CD4-positive, alpha-beta T cell treated with Interleukin-15 for 1 hour (primary cell): ENCODE measurements around the gene KLF3.
A peak's percentile ranks its signal among the peaks of the same experiment; 100 is the strongest.

ENCODE experiments used
- DNase-seq: peaks from one replicate; pipeline ENCODE4 v3.0.0-alpha.2; 2020

The KLF3 gene

GRCh38 chr4:38674258-38675144, 10.5 kb downstream of the KLF3 start:
- DNase-seq, result no peak

GRCh38 chr4:38675146-38676121, 11.4 kb downstream of the KLF3 start:
- DNase-seq, result peak; percentile 77

GRCh38 chr4:38676986-38677385, 13.0 kb downstream of the KLF3 start:
- no peak for DNase-seq

GRCh38 chr4:38677441-38677840, 13.4 kb downstream of the KLF3 start:
- DNase-seq, result no peak

- no peak for DNase-seq
These were observed 14.1 kb downstream of the KLF3 start for GRCh38 chr4:38678078-38678477.

- DNase-seq, result no peak
These were observed 15.9 kb downstream of the KLF3 start for GRCh38 chr4:38679921-38680320.

GRCh38 chr4:38681281-38681991, 17.4 kb downstream of the KLF3 start:
- DNase-seq, result no peak

- no peak for DNase-seq
These were observed 18.3 kb downstream of the KLF3 start for GRCh38 chr4:38682336-38682735.

- no peak for DNase-seq
These were observed 19.3 kb downstream of the KLF3 start for GRCh38 chr4:38683276-38683675.

GRCh38 chr4:38684271-38684670, 20.3 kb downstream of the KLF3 start:
- no peak for DNase-seq

- DNase-seq, result no peak
These were observed 21.2 kb downstream of the KLF3 start for GRCh38 chr4:38684951-38685844.

GRCh38 chr4:38686682-38687081, 22.7 kb downstream of the KLF3 start:
- no peak for DNase-seq

GRCh38 chr4:38687571-38688011, 23.6 kb downstream of the KLF3 start:
- DNase-seq, result no peak

GRCh38 chr4:38688676-38689355, 24.8 kb downstream of the KLF3 start:
- no peak for DNase-seq

GRCh38 chr4:38691251-38692008, 27.4 kb downstream of the KLF3 start:
- DNase-seq, result no peak

GRCh38 chr4:38692421-38692820, 28.4 kb downstream of the KLF3 start:
- DNase-seq, result no peak

GRCh38 chr4:38693569-38693968, 29.6 kb downstream of the KLF3 start:
- DNase-seq, result no peak

GRCh38 chr4:38694330-38694729, 30.3 kb downstream of the KLF3 start:
- DNase-seq, result no peak

GRCh38 chr4:38695809-38696208, 31.8 kb downstream of the KLF3 start:
- DNase-seq, result no peak

GRCh38 chr4:38696697-38697096, 32.7 kb downstream of the KLF3 start:
- no peak for DNase-seq
